HL-60 (cell line): Measurements from ENCODE around the gene LIMK2.

ENCODE experiments used
- DNase-seq, 2 experiments: peaks; one replicate each; pipeline ENCODE4 v3.0.0-alpha.2; 2010 to 2020; ENCODE audit warnings: low read depth in 1 of 2, low spot score in 1 of 2
- H3K27ac ChIP-seq: fragments of 250-450 bp; sonication (Bioruptor Pico); replicated peaks from 2 replicates; pipeline ENCODE4 v1.5.1; 2020; ENCODE audit warnings: mild to moderate bottlenecking, moderate library complexity
- H3K27me3 ChIP-seq: fragments of 250-450 bp; sonication (Bioruptor Pico); 2 replicates; pipeline ENCODE4 v1.5.1; 2021; ENCODE audit warnings: mild to moderate bottlenecking, moderate library complexity; ENCODE audit not compliant: insufficient read depth, poor library complexity, severe bottlenecking
- H3K4me3 ChIP-seq: replicated peaks from 2 replicates; pipeline ENCODE4 v1.5.1; 2011; ENCODE audit warnings: mild to moderate bottlenecking, control low read depth, low read length; ENCODE audit not compliant: insufficient read depth
- GABPA ChIP-seq: IDR thresholded peaks from 2 replicates; pipeline ENCODE4 v1.6.1; 2012; ENCODE audit warnings: low read depth
- POLR2AphosphoS5 ChIP-seq: IDR thresholded peaks from 2 replicates; pipeline ENCODE4 v1.6.1; 2012; ENCODE audit warnings: low read depth
- REST ChIP-seq: IDR thresholded peaks from 2 replicates; pipeline ENCODE4 v1.6.1; 2012; ENCODE audit warnings: low read depth; ENCODE audit not compliant: insufficient replicate concordance
- SPI1 ChIP-seq: IDR thresholded peaks from 2 replicates; pipeline ENCODE4 v1.6.1; 2012; ENCODE audit warnings: low read depth, mild to moderate bottlenecking, borderline replicate concordance
- TF ChIP-seq, protein P1 (sequence below): IDR thresholded peaks from one replicate; pipeline ENCODE4 v1.5.1; 2011; ENCODE audit warnings: low read length, control low read depth, inconsistent platforms; ENCODE audit not compliant: insufficient read depth

Gene LIMK2

GRCh38 chr22:31329029-31329428 is 116.9 kb downstream of the LIMK2 start:
- TF ChIP-seq SPI1 (no peak), GABPA (no peak), POLR2AphosphoS5 (no peak), REST (no peak)
- TF ChIP-seq, protein P1, sequence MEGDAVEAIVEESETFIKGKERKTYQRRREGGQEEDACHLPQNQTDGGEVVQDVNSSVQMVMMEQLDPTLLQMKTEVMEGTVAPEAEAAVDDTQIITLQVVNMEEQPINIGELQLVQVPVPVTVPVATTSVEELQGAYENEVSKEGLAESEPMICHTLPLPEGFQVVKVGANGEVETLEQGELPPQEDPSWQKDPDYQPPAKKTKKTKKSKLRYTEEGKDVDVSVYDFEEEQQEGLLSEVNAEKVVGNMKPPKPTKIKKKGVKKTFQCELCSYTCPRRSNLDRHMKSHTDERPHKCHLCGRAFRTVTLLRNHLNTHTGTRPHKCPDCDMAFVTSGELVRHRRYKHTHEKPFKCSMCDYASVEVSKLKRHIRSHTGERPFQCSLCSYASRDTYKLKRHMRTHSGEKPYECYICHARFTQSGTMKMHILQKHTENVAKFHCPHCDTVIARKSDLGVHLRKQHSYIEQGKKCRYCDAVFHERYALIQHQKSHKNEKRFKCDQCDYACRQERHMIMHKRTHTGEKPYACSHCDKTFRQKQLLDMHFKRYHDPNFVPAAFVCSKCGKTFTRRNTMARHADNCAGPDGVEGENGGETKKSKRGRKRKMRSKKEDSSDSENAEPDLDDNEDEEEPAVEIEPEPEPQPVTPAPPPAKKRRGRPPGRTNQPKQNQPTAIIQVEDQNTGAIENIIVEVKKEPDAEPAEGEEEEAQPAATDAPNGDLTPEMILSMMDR, result no peak
- H3K4me3 ChIP-seq, result no peak overlapping the region
- no peak overlapping the region for H3K27ac ChIP-seq
- no peaks in the 10 kb centered on the region for H3K27me3 ChIP-seq
- DNase-seq, result no peak
